ENCODE results near the gene SEC31A.
"Not testable (repeated sequence)": the region's sequence is repeated elsewhere in the genome, so short reads cannot be mapped to it uniquely, and the experiment has no call there.

SEC31A gene

DNA sequence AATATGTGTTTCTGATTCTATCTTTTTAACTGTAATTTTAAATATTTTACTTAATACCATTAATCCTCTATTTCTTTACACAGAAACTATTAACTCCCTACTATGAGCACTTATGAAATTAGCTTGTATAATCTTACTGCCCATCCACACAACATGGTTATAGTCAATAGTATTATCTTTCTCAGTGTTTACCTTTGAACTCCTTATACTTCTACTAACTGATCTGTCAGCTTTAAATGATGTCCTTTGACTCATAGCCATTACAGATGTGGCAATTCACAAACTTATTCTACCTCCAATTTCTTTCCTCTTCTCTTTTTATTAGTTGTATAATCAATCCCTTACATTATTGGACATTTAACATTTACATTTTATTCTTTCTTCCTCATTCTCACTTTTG, 5.5 kb downstream of the SEC31A start:
- TF ChIP-seq, protein P1, sequence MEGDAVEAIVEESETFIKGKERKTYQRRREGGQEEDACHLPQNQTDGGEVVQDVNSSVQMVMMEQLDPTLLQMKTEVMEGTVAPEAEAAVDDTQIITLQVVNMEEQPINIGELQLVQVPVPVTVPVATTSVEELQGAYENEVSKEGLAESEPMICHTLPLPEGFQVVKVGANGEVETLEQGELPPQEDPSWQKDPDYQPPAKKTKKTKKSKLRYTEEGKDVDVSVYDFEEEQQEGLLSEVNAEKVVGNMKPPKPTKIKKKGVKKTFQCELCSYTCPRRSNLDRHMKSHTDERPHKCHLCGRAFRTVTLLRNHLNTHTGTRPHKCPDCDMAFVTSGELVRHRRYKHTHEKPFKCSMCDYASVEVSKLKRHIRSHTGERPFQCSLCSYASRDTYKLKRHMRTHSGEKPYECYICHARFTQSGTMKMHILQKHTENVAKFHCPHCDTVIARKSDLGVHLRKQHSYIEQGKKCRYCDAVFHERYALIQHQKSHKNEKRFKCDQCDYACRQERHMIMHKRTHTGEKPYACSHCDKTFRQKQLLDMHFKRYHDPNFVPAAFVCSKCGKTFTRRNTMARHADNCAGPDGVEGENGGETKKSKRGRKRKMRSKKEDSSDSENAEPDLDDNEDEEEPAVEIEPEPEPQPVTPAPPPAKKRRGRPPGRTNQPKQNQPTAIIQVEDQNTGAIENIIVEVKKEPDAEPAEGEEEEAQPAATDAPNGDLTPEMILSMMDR (IDR thresholded peaks at IDR 0.05; ENCODE audit: extremely low read depth, insufficient read depth, missing control alignments), result no peak
- in situ Hi-C loops (cut with MboI; ENCODE audit: low pct_unique_long_range_greater_than_20kb, low sequenced_read_pairs, unreplicated experiment), result loop anchor here (25.0 kb wide), 1 partner anchor 377 kb away; no protein-coding TSS in a partner anchor
- DNase-seq (ENCODE audit: low spot score), result no peak

DNA sequence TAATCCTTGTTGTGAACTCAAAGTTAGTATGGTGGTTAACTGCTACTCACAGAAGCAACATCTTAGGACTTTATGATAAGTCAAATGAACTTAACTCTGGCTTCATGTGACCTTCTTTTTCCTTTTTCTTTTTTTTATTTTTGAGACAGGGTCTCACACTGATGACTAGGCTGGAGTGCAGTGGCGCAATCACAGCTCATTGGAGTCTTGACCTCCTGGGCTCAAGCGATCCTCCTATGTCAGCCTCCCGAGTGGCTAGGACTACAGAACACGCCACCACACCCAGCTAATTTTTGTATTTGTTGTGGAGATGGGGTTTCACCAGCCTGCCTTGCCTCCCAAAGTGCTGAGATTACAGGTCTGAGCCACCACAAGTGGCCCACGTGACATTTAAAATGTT, 22.4 kb downstream of the SEC31A start:
- DNase-seq (ENCODE audit: low spot score), result no peak
- in situ Hi-C loops (cut with MboI; ENCODE audit: low pct_unique_long_range_greater_than_20kb, low sequenced_read_pairs, unreplicated experiment), result no loop called here
- TF ChIP-seq, protein P1 (IDR thresholded peaks at IDR 0.05; ENCODE audit: extremely low read depth, insufficient read depth, missing control alignments), result no peak

DNA sequence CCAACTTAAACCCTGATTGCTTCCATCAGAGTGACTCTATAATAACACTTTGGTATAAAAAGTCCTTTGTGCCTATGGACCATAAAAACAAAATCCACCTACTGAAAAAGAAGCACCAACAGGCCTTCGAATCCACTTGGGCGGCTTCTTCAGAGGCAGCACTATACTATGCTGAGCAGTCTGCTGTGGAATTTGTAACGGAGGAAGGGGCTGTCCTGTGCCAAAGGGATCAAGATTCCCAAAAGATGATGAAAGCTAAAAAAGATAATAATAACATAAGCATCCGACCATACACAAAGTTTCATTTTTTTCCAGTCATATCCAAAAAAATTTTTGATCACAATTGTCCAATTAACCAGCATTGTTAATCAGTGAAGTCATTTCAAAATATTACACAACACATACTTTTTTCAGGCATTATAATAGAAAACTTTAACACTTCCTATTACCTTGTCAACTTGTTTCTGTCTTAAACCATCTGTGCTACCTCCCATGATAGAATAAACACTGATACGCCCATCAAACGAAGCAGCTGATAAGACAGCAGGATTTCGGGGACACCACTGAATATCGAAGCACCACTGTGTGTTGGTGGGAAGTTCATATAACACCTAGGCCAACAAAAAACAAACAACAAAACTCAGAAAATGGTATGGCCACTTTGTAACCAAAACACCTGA, 24.1 kb downstream of the SEC31A start:
- TF ChIP-seq, protein P1 (IDR thresholded peaks at IDR 0.05; ENCODE audit: extremely low read depth, insufficient read depth, missing control alignments), result no peak
- in situ Hi-C loops (cut with MboI; ENCODE audit: low pct_unique_long_range_greater_than_20kb, low sequenced_read_pairs, unreplicated experiment), result no loop called here

DNA sequence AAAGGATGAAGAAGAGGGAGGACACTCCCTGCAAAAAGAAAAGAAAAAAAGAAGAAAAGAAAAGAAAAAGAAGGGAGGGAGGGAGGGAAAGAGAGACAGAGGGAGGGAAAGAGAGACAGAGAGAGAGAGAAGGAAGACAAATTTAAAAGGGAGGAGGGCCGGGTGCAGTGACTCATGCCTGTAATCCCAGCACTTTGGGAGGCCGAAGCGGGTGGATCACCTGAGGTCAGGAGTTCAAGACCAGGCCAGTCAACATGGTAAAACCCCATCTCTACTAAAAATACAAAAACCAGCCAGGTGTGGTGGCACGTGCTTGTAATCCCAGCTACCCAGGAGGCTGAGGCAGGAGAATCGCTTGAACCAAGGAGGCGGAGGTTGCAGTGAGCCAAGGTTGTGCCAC, 24.9 kb downstream of the SEC31A start:
- not testable (repeated sequence) for DNase-seq (ENCODE audit: low spot score)

More for the DNA sequence above, 24.1 kb downstream of the SEC31A start:
- DNase-seq (ENCODE audit: low spot score), result no peak

DNA sequence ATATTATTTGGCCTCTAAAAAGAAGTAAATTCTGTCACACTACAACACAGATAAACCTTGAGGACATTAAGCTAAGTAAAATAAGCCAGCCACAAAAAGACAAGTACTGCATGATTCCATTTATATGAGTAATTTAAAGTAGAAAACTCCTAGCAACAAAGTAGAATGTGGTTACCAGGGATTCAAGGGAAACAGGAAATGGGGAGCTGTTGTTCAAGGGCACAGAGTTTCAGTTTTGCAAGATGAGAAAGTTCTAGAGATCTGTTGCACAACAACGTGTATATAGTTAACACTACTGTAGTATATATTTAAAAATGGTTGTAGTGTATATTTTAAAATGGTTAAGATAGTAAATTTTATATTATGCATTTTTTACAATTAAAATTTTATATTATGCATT, 25.4 kb downstream of the SEC31A start:
- in situ Hi-C loops (cut with MboI; ENCODE audit: low pct_unique_long_range_greater_than_20kb, low sequenced_read_pairs, unreplicated experiment), result no loop called here
- TF ChIP-seq, protein P1 (IDR thresholded peaks at IDR 0.05; ENCODE audit: extremely low read depth, insufficient read depth, missing control alignments), result no peak
- no peak for DNase-seq (ENCODE audit: low spot score)

More for the DNA sequence above, 24.9 kb downstream of the SEC31A start:
- in situ Hi-C loops (cut with MboI; ENCODE audit: low pct_unique_long_range_greater_than_20kb, low sequenced_read_pairs, unreplicated experiment), result not testable (repeated sequence)

DNA sequence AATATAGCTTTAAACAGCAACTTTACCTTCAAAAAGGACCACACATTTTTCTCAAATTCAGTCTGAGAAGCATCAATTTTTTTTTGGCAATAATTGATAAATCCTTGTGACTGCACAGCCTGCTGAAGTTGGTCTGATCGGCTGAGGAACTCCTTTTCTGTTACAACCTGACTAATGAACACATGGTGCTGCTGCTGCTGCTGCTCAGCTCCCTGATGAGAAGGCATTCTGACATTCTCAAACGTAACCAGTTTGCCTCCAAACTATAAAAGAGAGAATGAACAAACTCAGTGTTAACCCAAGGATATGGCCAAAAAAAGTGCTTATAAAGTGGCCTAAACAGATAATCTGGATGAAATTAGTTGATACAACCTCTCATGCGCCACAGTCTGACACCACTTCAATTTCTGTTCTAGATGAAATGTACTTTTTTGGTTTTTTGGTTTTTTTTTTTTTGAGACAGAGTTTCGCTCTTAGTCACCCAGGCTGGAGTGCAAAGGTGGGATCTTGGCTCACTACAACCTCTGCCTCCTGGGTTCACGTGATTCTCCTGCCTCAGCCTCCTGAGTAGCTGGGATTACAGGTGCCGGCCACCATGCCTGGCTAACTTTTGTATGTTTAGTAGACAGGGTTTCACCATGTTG, 26.5 kb downstream of the SEC31A start:
- TF ChIP-seq, protein P1 (IDR thresholded peaks at IDR 0.05; ENCODE audit: extremely low read depth, insufficient read depth, missing control alignments), result no peak
- in situ Hi-C loops (cut with MboI; ENCODE audit: low pct_unique_long_range_greater_than_20kb, low sequenced_read_pairs, unreplicated experiment), result no loop called here
- DNase-seq (ENCODE audit: low spot score), result no peak

DNA sequence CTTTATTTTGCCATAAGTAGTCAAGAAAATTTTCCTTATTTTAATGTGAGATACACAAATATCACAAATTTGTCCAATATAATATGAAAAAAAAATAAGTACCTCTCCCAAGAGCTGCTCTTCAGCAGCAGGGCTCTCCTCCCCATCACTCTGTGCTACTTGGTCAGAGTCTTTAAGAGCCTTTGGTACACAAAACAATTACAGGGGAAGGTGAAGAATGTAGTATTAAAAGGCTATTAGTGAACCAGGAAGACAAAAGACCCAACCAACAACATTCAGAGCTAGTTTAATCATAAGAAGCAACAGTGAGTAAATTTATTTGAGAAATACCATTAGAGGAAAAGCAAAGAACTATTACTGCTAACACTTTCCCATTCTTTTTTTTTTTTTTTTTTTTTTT, 29.4 kb downstream of the SEC31A start:
- TF ChIP-seq, protein P1 (IDR thresholded peaks at IDR 0.05; ENCODE audit: extremely low read depth, insufficient read depth, missing control alignments), result no peak
- DNase-seq (ENCODE audit: low spot score), result no peak
- in situ Hi-C loops (cut with MboI; ENCODE audit: low pct_unique_long_range_greater_than_20kb, low sequenced_read_pairs, unreplicated experiment), result no loop called here

DNA sequence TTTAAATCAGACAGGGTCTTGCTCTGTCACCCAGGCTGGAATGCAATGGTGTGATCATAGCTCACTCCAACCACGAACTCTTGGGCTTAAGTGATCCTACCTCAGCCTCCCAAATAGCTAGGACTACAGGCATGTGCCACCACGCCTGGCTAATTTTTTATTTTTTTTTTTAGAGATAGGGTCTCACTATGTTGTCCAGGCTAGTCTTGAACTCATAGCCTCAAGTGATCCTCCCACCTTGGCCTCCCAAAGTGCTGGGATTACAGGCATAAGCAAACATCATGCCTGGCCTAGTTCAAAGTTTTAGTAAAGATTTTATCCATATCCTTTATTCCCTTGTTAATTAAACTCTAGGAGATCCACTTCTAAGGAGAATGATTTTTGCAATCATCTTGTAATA, 30.5 kb downstream of the SEC31A start:
- in situ Hi-C loops (cut with MboI; ENCODE audit: low pct_unique_long_range_greater_than_20kb, low sequenced_read_pairs, unreplicated experiment), result not testable (repeated sequence)

More for the DNA sequence above, 30.5 kb downstream of the SEC31A start:
- DNase-seq (ENCODE audit: low spot score), result not testable (repeated sequence)
